COLO829 (cell line): Measurements from ENCODE around the gene AMER2.

Experiments
- DNase-seq: peaks from one replicate; pipeline ENCODE4 v3.0.0; 2012; ENCODE audit warnings: low spot score

Gene AMER2

DNA sequence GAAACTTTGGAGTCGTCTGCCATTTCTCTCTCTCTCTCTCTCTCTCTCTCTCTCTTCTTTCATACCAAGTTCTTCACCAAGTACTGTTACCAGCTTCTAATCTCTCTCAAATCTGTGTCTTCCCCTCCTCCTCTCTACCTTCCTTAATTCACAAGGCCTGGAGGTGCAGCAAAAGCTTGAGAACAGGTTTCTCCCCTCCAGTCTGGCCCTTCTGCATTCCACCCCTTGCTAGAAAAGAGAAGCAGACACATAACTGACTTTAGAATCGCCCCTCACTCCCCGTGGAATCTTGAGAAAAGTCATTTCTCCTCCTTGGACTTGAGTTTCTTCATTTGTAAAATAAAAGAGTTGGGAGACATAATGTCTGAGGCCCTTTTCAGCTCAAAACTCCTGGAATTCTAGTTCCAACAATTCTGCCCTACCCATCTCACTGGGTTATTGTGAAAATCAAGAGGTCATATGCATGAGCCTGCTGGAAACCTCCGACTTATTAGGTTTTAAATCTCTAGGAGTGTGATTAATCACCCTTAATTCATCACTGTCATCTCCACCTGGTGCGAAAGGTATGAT is 20.4 kb downstream of the AMER2 start:
- no peak for DNase-seq

DNA sequence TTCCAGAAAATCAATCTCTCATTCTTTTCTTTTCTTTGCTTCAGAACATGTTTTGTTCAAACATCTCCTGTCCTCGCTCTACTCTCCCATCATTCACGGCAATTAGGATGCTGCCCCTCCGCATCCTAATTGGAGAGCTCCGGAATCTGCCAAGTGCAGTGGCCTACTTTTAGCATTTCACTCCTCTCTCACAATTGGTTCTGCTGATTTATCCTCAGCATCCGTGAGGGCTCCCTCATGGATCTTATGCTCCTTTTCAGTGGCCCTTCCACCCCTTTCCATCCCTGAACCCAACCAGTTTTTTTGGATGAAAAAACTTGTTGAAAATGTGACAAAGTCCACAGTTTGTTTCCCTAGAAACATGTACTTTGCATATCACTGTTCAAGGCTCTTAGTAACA is 22.4 kb downstream of the AMER2 start:
- DNase-seq = no peak

DNA sequence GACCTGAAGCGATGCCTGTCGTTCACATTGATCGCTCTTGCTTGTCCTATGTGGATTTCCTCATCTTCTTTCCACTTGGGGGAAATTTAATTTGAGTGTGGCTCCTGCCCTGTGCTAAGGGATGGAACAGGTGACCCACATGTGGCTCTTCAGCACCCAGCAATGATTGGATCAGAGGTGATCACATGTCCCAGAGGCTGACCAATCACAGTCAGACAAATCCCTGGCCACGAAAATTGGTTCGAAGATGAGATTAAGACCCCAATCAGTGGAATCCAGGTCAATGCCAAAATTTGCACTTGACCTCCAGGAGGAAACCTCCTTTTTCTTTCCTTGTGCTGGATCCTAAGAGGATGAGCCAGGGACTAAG is 23.7 kb downstream of the AMER2 start:
- no peak for DNase-seq

DNA sequence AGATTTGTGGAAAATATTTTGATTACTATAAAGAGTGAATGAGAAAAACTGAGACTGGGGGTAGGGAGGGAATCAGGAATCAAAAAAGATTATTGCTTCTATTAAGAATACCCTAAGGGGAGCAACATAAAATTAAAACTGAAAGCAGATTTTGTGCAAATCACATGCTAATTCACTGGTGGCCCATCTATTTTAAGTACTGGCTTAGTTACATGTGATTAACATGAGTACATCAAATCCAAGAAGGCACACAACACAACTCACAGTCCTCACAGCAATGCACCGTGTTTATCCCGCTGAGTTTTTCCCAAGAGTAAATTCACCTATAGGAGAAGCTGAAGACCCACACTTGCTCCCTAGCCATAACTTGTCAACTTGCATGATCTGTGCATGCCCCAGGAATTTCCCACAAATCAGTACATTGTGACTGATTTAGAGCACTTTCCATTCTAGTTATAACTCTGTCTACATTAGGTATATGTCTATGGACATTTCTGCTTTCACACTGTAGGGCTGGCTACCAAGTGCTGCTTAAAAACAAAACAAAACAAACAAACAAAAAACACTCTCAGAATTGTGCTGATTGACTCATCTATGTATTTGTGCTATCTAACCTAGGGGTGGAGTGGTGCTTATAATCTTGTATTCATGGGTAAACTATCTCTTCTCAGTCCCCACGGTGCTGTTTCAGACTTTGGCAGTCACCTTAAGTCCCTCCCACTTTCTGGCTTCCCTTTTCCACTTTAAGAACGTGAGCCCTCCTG is 24.3 kb downstream of the AMER2 start:
- no peak for DNase-seq

DNA sequence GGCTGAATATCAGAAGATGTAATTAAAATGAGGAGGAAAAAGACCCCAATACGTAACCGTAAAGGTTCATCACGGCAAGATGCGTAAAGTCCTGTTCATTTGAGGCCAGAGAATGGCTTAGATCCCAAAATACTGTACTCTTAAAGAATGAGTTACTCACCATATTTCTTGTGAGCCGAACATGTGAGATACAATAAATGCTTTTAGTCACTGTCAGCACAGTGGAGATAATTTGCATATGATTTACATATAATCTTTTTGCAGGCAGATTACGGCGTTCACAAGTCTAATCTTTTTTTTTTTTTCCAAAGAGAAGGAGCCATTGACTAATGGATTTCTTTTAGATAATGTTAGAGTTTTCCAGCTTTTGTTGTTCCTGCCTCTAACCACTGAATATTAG is 28.4 kb downstream of the AMER2 start:
- no peak for DNase-seq

DNA sequence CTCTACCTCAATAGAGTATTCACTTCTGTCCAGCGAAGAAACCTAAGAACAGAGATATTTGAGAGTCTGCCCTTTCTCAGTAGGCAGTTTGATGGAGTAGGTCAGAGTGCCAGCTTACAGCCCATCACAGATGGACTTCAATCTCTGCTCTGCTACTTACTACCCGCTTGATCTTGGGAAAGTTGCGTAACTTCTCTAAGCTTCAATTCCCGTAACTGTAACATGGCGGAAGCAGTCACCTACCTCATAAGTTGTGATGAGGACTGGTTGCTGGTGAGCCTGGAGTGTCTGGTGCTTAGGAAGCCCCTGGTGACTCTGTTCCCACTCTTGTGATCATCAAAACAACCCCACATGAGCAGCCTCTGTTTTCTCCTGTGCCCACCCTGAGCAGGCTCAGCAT is 31.0 kb downstream of the AMER2 start:
- DNase-seq = no peak

DNA sequence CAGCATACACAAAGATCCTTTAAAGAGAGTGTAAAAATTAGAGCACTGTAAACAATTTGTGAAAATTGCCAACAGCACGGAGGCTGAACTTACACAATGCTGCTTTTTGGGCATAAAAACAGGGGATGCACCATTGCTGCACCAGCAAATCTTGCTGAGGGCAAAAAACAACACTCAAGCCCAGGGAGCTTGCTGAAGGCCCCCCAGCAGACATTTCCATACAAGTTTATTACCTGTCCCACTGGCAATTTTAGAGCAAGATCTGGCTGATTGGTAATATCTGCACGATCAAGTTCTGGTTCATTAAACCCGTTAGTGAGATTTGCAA is 34.3 kb downstream of the AMER2 start:
- DNase-seq = no peak

DNA sequence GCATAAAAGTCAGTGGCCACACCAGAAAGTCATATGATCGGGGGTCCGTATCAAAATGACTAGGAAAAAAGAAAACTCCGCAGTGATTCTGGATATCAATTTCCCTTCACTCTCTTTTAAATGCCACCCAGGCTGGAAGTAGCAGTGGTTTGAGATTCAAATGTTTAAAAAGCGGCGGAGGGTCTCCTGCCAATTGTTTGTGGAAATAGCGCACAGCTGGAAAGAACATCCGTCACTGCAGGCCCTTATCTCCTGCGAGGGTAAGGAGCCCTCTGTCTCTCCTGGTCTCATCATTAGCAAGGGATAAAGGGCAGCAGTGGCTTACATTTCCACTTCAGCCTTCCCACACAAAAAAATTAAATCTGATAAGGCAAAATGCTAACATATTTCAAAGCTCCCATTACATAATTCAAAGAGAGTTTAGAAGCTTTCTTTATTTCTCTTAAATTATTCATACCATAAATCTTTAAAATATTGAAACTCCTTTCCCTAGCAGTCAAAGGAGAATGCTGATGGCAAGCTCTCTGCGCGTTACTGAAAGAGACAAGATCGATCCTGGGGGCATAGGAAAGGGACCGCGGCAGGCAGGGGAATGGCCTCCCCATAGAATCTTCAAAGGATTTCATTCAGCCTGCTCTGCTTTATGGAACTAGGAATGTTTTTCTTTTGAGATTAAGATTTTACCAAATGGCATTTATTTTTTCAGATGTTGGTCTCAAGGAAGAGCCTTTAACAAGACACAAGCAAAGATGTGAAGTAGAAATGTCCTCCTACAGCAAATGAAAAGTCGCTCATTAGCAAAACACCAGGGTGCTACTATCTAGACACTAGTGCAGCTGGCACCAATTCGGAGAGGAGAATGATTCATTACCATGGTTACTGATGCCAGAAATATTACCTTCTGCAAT is 35.0 kb downstream of the AMER2 start:
- DNase-seq = no peak

DNA sequence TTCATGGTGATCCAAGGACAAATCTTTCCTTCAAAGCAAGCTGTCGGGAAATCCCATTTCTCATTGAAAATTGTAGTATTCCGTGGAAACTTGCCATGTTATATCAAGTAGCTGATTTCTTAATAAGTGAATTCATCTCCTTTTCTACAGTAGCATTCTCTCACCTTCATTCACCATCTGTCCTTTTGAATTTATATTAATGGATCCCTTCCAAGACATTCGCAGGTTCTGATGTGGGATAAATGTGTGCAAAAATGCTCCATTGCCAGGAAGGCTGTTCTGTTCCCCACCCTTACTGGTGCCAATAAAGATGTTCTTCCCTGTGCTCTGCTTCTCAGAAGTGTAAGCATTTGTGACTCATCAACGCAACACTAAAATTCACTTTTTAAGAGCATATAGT is 36.2 kb downstream of the AMER2 start:
- DNase-seq = no peak

DNA sequence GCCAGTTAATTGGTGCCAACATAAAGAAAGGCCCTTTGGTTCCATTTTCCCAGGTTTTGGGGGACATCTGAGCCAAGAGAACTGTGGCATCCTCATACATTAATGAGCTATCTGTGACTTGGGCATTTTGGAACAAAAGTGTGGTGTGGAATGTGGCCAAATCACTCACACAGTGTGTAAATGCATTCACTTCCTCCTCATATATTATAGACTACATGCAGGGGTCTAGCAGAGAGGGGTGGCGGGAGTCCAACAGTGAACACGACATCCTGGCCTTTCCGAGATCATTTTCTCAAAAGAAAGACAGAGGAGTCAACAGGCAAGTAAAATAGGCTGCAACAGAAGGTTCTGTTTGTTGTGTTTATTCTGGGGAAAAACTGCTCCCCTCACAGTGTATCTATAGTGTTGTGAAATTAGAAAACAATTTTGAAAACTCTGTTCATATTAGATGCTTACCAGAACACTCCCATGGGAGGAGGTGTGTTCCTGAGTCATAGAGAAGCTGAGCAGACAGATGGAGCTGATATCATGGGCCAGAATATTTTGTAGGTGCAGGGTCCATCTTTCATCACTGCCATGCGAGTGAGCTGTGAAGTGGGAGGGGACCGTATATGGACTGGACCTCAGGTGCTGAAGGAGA is 39.2 kb downstream of the AMER2 start:
- DNase-seq = no peak

DNA sequence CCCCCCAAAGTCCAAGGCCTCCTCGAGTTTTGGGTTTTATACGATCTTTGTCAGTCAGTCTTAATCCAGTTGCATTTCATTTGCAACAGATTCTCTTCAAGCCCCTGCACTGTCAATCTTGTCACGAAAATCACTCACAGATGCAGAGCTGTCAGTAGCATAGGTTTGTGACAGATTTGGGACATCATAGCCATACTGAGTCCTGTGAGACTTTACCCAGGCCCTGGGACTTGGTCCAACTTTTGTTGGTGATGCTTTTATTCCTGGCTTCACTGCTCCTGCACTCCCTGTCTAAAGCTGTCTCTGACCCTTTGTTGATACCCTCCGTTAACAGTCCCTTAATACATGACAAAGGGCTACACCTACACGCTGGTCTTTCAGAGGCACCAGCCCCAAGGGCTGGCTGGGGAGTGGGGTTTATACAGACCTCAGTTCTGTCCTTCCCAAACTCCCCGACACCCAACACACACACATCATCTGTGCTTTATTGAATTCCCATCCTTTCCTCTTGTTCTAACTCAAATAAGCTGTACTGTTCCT is 40.1 kb downstream of the AMER2 start:
- no peak for DNase-seq

DNA sequence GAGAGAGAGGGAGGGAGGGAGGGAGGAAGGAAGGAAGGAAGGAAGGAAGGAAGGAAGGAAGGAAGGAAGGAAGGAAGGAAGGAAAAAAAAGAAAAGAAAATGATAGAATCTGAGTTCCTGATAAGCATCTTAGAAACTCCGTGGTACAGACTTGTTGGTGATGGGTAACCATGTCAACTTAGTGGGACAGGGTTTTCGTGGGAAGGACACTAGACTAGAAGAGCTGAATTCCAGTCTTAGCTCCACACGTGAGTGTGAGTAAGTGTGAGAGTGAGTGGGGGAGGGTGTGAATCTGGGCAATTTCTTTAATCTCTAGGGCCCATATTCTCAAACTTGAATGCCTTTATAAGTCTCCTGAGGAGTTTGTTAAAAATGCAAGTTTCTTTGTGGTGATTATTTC is 41.1 kb downstream of the AMER2 start:
- no peak for DNase-seq

DNA sequence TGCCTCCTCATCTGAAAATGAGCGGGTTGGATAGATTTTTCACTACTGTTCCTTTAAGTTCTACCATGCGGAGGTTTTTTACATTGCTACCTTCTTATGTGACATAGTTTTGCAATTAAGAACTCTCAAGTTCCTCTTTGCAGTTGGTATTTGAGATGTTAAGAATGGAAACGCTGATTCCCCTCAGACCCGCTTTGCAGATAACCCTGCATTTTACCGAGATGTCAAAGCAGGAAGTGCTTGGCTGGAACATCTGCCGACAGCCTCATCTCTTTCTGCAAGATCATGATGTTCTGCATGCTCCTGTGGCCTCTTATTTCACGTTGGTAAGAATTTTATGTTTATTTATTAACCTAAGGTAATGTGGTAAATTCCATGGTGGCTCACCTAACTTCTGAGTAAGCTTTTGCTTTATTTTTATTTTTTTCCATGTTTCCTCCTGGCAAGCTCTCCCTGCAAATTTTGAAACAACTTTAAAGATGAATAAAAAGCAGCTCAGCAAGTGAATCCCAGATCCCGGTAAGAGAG is 53.6 kb downstream of the AMER2 start:
- DNase-seq = no peak

DNA sequence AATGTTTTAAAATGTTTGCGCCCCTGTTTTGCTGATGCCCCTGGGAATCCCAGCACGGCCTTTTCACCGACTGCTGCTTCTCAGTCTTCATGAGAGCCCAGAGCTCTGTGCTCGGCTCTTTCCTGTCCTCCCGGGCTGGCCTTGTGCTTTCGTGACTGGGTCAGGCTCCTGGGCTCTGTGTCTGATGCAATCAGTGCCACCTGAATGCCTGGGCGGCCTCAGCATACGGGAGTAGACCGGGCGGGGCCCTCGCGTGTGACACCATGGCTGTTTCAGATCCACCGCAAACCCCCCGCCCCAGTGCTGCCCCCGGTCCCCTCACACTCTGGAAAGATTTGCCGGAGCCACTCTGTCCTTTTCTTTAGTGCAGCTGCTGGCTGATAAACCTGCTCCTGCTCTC is 54.8 kb downstream of the AMER2 start:
- DNase-seq = no peak

DNA sequence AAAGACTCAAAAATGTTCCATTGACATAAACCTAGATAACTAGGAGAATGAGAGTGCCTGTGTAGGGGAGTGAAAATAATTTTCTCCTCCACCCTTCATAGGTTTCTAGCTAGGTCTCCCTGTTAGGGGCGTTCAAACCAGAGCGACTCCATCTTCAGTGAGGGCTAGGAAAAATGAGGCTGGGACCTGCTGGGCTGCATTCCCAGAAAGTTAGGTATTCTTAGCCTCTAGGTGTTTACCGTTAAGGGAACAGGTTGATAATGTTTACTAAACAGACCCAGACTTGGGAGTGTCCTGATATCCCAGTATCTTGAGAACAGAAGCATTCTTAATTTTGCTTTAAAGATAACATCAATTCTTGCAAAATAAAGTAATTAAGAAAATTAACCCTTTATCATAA is 56.0 kb downstream of the AMER2 start:
- DNase-seq = no peak

DNA sequence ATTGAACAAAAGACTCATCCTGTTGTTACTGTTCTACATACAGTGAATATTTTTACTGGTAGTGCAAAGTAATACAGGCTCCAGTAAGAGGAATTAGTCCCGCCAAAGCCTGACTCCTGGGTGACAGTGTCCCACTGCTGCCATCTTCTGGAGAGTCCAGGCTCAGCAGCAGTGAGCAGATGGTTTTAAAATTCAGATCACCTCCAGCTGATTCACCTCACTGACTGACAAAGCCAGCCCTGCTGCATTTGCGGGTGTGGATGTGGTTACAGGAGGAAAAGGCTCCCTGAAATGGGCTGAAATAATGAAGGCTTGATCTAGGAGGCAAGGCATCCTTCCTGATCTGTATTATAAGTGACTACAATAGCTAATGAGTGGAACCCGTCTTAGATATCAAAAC is 57.9 kb downstream of the AMER2 start:
- DNase-seq = peak; percentile 72

DNA sequence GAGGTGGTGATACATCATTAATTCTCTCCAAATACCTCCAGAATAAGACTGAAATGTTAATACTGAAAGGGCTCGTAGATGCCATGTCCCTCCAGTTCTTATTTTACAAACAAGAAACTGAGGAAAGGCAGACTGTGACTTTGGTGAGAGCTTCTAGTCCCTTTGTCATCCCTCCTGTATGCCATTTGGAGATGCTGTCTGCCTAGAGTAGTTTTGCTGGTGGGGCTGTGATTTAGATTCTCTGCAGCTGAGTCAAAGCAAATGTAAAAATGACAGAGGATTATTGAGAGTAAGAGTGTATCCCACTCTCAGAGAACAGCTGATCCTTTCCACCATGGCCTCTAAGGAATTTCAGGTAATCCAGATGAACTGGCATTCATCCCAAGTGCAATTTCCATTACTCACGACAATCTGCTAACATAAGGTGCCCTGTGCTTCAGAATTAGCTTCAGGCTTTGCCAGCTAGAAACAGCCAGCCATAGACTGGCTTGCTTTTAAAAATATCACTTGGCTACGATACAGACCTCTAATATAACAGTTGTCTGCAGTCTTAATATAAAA is 59.3 kb downstream of the AMER2 start:
- DNase-seq = no peak
